ENCODE data around the gene PDE8A.

DNA sequence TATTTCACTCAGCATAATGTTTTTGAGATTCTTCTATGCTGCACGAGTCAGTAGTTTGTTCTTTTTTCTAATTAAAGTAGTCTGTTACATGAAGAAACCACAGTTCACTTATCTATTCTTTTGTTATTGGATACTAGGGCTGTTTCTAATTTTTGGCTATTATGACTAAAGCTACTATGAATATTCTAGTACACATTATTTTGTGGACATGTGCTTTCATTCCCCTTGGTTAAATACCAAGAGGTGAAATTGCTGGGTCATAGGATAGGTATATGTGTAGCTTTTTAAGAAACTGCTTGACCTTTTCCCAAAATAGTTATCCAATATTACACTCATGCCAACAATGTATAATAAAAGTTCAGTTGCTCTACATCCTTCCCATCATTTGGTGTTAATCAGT is 8.9 kb downstream of the PDE8A start:
- TF ChIP-seq POLR2A (IDR thresholded peaks at IDR 0.05): no peak
- TF ChIP-seq, protein P1, sequence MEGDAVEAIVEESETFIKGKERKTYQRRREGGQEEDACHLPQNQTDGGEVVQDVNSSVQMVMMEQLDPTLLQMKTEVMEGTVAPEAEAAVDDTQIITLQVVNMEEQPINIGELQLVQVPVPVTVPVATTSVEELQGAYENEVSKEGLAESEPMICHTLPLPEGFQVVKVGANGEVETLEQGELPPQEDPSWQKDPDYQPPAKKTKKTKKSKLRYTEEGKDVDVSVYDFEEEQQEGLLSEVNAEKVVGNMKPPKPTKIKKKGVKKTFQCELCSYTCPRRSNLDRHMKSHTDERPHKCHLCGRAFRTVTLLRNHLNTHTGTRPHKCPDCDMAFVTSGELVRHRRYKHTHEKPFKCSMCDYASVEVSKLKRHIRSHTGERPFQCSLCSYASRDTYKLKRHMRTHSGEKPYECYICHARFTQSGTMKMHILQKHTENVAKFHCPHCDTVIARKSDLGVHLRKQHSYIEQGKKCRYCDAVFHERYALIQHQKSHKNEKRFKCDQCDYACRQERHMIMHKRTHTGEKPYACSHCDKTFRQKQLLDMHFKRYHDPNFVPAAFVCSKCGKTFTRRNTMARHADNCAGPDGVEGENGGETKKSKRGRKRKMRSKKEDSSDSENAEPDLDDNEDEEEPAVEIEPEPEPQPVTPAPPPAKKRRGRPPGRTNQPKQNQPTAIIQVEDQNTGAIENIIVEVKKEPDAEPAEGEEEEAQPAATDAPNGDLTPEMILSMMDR (IDR thresholded peaks at IDR 0.05): no peak

All from tibial nerve (tissue), 3 donors.